Measurements from ENCODE around the gene SDSL. TPM values are rescaled to one million over a fixed set of nuclear protein-coding genes. Genes with fewer than 3 reads are reported as not detected.
A peak's percentile ranks its signal among the peaks of the same experiment; 100 is the strongest.

The SDSL gene
- total RNA-seq, 4 donors from 2014 or later, result 0.46 to 1.8 (median 1.4) TPM; not detected in 1

GRCh38 chr12:113401066-113402000 is 20.8 kb upstream of the SDSL start:
- TF ChIP-seq POLR2A (IDR thresholded peaks at IDR 0.05), result no peak
- TF ChIP-seq, protein P1, sequence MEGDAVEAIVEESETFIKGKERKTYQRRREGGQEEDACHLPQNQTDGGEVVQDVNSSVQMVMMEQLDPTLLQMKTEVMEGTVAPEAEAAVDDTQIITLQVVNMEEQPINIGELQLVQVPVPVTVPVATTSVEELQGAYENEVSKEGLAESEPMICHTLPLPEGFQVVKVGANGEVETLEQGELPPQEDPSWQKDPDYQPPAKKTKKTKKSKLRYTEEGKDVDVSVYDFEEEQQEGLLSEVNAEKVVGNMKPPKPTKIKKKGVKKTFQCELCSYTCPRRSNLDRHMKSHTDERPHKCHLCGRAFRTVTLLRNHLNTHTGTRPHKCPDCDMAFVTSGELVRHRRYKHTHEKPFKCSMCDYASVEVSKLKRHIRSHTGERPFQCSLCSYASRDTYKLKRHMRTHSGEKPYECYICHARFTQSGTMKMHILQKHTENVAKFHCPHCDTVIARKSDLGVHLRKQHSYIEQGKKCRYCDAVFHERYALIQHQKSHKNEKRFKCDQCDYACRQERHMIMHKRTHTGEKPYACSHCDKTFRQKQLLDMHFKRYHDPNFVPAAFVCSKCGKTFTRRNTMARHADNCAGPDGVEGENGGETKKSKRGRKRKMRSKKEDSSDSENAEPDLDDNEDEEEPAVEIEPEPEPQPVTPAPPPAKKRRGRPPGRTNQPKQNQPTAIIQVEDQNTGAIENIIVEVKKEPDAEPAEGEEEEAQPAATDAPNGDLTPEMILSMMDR (IDR thresholded peaks at IDR 0.05), result no peak
- intact Hi-C loops (cut with DNase I; ENCODE audit: low total_unique reads), result no loop called here
- H3K4me3 ChIP-seq (ENCODE audit: low read depth, poor library complexity, severe bottlenecking), result no peak overlapping the region
- WGBS, 2 donors, result 76 to 77% methylated on average over 13 of the region's 13 CpGs
- no peak for DNase-seq (ENCODE audit: low spot score in 2 of 2)

- H3K4me3 ChIP-seq (ENCODE audit: low read depth, poor library complexity, severe bottlenecking), result no peak overlapping the region
- TF ChIP-seq POLR2A (IDR thresholded peaks at IDR 0.05), result no peak
- TF ChIP-seq, protein P1 (IDR thresholded peaks at IDR 0.05), result no peak
- intact Hi-C loops (cut with DNase I; ENCODE audit: low total_unique reads), result no loop called here
- WGBS, 2 donors, result 88 to 89% methylated on average over 19 to 23 of the region's 23 CpGs
- DNase-seq (ENCODE audit: low spot score in 2 of 2), result no peak
Observed at GRCh38 chr12:113402586-113403260, 19.5 kb upstream of the SDSL start.

- intact Hi-C loops (cut with DNase I; ENCODE audit: low total_unique reads), result no loop called here
- H3K4me3 ChIP-seq (ENCODE audit: low read depth, poor library complexity, severe bottlenecking), result no peak within 1 kb of the TSS
- 33 to 40% methylated on average over 12 to 14 of the region's 14 CpGs for WGBS, 2 donors
- TF ChIP-seq POLR2A (IDR thresholded peaks at IDR 0.05), result no peak
- TF ChIP-seq, protein P1 (IDR thresholded peaks at IDR 0.05), result no peak
- DNase-seq (ENCODE audit: low spot score in 2 of 2), result peak in 1 of 2 donors; percentile 29
Observed at GRCh38 chr12:113403435-113404415, 18.5 kb upstream of the SDSL start, which contains the start of gene SDS. TSS of gene SDS (minus strand) at chr12:113403887. CDS start at chr12:113399708, 4,179 bp downstream.

DNA sequence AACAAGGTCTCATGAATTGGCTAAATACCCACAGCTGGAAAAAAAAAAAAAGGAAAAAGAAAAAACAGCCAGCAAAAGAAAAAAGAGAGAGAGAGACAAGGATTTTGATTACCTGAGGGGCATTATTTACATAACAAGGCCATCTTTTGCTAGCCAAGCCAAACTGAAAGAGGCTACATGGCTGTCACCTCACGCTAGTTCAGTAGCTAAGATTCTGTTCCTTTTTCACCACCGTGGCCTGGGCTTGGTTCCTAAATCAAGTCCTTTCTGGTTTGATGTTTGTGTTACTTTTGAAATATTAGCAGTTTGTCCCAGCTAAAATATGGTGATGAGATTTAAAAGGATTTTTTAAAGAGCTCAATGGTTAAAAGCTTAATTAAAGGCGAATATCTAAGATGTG is 16.5 kb upstream of the SDSL start:
- TF ChIP-seq, protein P1 (IDR thresholded peaks at IDR 0.05), result no peak
- TF ChIP-seq POLR2A (IDR thresholded peaks at IDR 0.05), result no peak
- intact Hi-C loops (cut with DNase I; ENCODE audit: low total_unique reads), result no loop called here
- 75 to 79% methylated on average over 3 of the region's 3 CpGs for WGBS, 2 donors
- H3K4me3 ChIP-seq (ENCODE audit: low read depth, poor library complexity, severe bottlenecking), result no peak overlapping the region
- DNase-seq (ENCODE audit: low spot score in 2 of 2), result no peak

- DNase-seq (ENCODE audit: low spot score in 2 of 2), result no peak
- H3K4me3 ChIP-seq (ENCODE audit: low read depth, poor library complexity, severe bottlenecking), result no peak overlapping the region
- TF ChIP-seq, protein P1 (IDR thresholded peaks at IDR 0.05), result no peak
- no peak for TF ChIP-seq POLR2A (IDR thresholded peaks at IDR 0.05)
- intact Hi-C loops (cut with DNase I; ENCODE audit: low total_unique reads), result no loop called here
- 59 to 65% methylated on average over 6 of the region's 6 CpGs for WGBS, 2 donors
Observed at GRCh38 chr12:113407931-113408600, 14.1 kb upstream of the SDSL start.
